Thyroid gland (tissue), 4 donors: Measurements from ENCODE around the gene RCAN2.

Source experiments
- POLR2A ChIP-seq, 2 donors: fragments of 450-650 bp; IDR thresholded peaks; one replicate each; pipeline ENCODE4 v1.6.1; 2017; ENCODE audit warnings: antibody characterized with exemption in 2 of 2, mild to moderate bottlenecking in 2 of 2, moderate library complexity in 1 of 2
- TF ChIP-seq, protein P1 (sequence below), 6 experiments: fragments of 200-600 bp in 3 of 6; fragments of 450-650 bp in 3 of 6; sonication (generic) in 3 of 6; IDR thresholded peaks; one replicate each; pipeline ENCODE4 v1.5.1; 2016 to 2019; ENCODE audit warnings: antibody characterized with exemption in 6 of 6, mild to moderate bottlenecking in 2 of 6, inconsistent platforms in 1 of 6, moderate library complexity in 1 of 6

DNA sequence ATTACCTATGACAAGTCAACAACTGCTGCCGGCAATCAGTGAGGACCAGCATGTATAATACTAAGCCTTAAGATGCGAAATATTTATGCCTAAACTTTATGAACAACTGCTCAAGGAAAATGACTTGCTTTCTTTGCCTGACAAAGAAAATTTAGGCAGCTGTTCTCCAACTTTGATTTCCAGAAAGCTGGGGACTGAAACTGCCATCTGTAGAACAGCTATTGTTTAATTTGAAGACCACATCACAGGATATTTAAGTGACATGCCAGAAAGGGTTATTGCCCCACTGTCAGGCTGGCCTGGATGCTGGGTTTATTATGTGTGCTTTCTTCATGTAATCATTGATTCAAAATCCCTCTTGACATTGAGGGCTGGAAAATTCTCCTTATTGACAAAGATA lies 166.5 kb downstream of the RCAN2 start:
- TF ChIP-seq, protein P1, sequence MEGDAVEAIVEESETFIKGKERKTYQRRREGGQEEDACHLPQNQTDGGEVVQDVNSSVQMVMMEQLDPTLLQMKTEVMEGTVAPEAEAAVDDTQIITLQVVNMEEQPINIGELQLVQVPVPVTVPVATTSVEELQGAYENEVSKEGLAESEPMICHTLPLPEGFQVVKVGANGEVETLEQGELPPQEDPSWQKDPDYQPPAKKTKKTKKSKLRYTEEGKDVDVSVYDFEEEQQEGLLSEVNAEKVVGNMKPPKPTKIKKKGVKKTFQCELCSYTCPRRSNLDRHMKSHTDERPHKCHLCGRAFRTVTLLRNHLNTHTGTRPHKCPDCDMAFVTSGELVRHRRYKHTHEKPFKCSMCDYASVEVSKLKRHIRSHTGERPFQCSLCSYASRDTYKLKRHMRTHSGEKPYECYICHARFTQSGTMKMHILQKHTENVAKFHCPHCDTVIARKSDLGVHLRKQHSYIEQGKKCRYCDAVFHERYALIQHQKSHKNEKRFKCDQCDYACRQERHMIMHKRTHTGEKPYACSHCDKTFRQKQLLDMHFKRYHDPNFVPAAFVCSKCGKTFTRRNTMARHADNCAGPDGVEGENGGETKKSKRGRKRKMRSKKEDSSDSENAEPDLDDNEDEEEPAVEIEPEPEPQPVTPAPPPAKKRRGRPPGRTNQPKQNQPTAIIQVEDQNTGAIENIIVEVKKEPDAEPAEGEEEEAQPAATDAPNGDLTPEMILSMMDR (IDR thresholded peaks at IDR 0.05): no peak
- TF ChIP-seq POLR2A (IDR thresholded peaks at IDR 0.05): no peak
